ENCODE measurements around the gene NQO1.

GRCh38 chr16:69745959-69746358 lies 19.6 kb upstream of the NQO1 start:
- TF ChIP-seq CTCF (IDR thresholded peaks at IDR 0.05) (no peak), EZH2 (IDR thresholded peaks at IDR 0.05; ENCODE audit: borderline replicate concordance, insufficient read depth, low read depth, low read length, poor library complexity, severe bottlenecking) (no peak)
